H1 (cell line): ENCODE data around the gene GPR137. TPM values are rescaled to one million over a fixed set of nuclear protein-coding genes. Genes with fewer than 3 reads are reported as not detected.

Source experiments
- CTCF ChIA-PET: fragments of 300-600 bp; sonication (Branson Sonifier 250); formaldehyde crosslinking; loops from one replicate; lab custom pipeline; 2021; ENCODE audit not compliant: partially characterized antibody; lab: Charles Lee
- POLR2A ChIA-PET: fragments of 300-600 bp; sonication (Branson Sonifier 250); formaldehyde crosslinking; loops from one replicate; lab custom pipeline; 2021; ENCODE audit warnings: inconsistent platforms; ENCODE audit not compliant: partially characterized antibody; lab: Charles Lee
- DNase-seq, 2 experiments: peaks; one replicate each; pipeline versions ENCODE4 v3.0.0 to v3.0.0-alpha.2; 2010 to 2022; ENCODE audit warnings: low spot score in 2 of 2, low read depth in 1 of 2, mixed read lengths in 1 of 2
- FAIRE-seq: peaks from 2 replicates; lab custom pipeline; 2011; peaks lifted over from hg19 to GRCh38; lab: Jason Lieb, UNC
- H2AFZ ChIP-seq: 2 replicates; pipeline ENCODE4 v1.8.1; 2012; ENCODE audit warnings: low read length, inconsistent platforms
- H2AK5ac ChIP-seq: 2 replicates; pipeline ENCODE4 v1.6.1; 2013; ENCODE audit warnings: low read depth, low read length
- H2BK120ac ChIP-seq: replicated peaks from 2 replicates; pipeline ENCODE3; 2013; ENCODE audit warnings: low read depth, low read length, inconsistent platforms
- H2BK12ac ChIP-seq: 2 replicates; pipeline ENCODE4 v1.6.1; 2013; ENCODE audit warnings: low read depth, low read length
- H2BK15ac ChIP-seq: 2 replicates; pipeline ENCODE4 v1.6.1; 2013; ENCODE audit warnings: low read length
- H2BK20ac ChIP-seq: 2 replicates; pipeline ENCODE4 v1.6.1; 2013; ENCODE audit warnings: low read length
- H2BK5ac ChIP-seq: 2 replicates; pipeline ENCODE4 v1.6.1; 2013; ENCODE audit warnings: low read depth, low read length
- H3K14ac ChIP-seq: 2 replicates; pipeline ENCODE4 v1.6.1; 2013; ENCODE audit warnings: inconsistent platforms; ENCODE audit not compliant: insufficient read length
- H3K18ac ChIP-seq: 2 replicates; pipeline ENCODE4 v1.6.1; 2013; ENCODE audit warnings: low read length; ENCODE audit errors: extremely low read depth
- H3K23ac ChIP-seq: 2 replicates; pipeline ENCODE4 v1.6.1; 2013; ENCODE audit warnings: inconsistent platforms; ENCODE audit not compliant: insufficient read length
- H3K23me2 ChIP-seq: 2 replicates; pipeline ENCODE4 v1.6.1; 2013; ENCODE audit warnings: low read depth, low read length
- H3K27ac ChIP-seq: 2 replicates; pipeline ENCODE4 v1.6.1; 2011; ENCODE audit warnings: low read depth, low read length, inconsistent platforms
- H3K27me3 ChIP-seq, 4 experiments: replicated peaks in 1 of 4; 1 replicate in 1 of 4; 2 replicates in 3 of 4; pipeline versions ENCODE4 v1.6.1 to v1.8.1; 2011 to 2013; ENCODE audit warnings: low read length in 3 of 4, mild to moderate bottlenecking in 3 of 4, inconsistent platforms in 2 of 4, mixed read lengths in 2 of 4, moderate library complexity in 1 of 4; ENCODE audit not compliant: control insufficient read depth in 3 of 4, insufficient read depth in 3 of 4; ENCODE audit errors: extremely low read depth in 1 of 4
- H3K36me3 ChIP-seq, 4 experiments: 2 replicates each; pipeline versions ENCODE4 v1.6.1 to v1.8.1; 2011 to 2013; ENCODE audit warnings: mild to moderate bottlenecking in 4 of 4, low read length in 3 of 4, moderate library complexity in 2 of 4, control low read depth in 1 of 4, inconsistent platforms in 1 of 4; ENCODE audit not compliant: insufficient read depth in 4 of 4, control insufficient read depth in 2 of 4
- H3K4ac ChIP-seq: replicated peaks from 2 replicates; pipeline ENCODE3; 2013; ENCODE audit warnings: low read length, low read depth, mixed read lengths, inconsistent platforms; ENCODE audit not compliant: insufficient read length
- H3K4me1 ChIP-seq, 4 experiments: replicated peaks in 1 of 4; 1 replicate in 1 of 4; 2 replicates in 3 of 4; pipeline versions ENCODE4 v1.6.1 to v1.8.1; 2011 to 2013; ENCODE audit warnings: low read length in 3 of 4, inconsistent platforms in 2 of 4, mixed read lengths in 1 of 4; ENCODE audit not compliant: insufficient read depth in 4 of 4, control insufficient read depth in 3 of 4
- H3K4me2 ChIP-seq, 2 experiments: 2 replicates each; pipeline versions ENCODE4 v1.6.1 to v1.8.1; 2011 to 2013; ENCODE audit warnings: low read depth in 2 of 2, low read length in 2 of 2, control low read depth in 1 of 2, inconsistent platforms in 1 of 2, mild to moderate bottlenecking in 1 of 2; ENCODE audit not compliant: insufficient read depth in 1 of 2
- H3K4me3 ChIP-seq, 4 experiments: fragments of 200-600, 300-600 bp in 1 of 4; sonication (generic), shearing (Covaris generic), sonication (Bioruptor Twin) in 1 of 4; 2 replicates each; pipeline versions ENCODE4 v1.5.1 to v1.8.1; 2011 to 2016; ENCODE audit warnings: low read length in 4 of 4, low read depth in 3 of 4, control low read depth in 2 of 4, inconsistent platforms in 2 of 4, mild to moderate bottlenecking in 2 of 4, mixed read lengths in 1 of 4, moderate library complexity in 1 of 4; ENCODE audit not compliant: insufficient read depth in 2 of 4; ENCODE audit errors: extremely low read depth in 1 of 4
- H3K56ac ChIP-seq: replicated peaks from 2 replicates; pipeline ENCODE3; 2013; ENCODE audit warnings: low read depth, mild to moderate bottlenecking, mixed read lengths, low read length, inconsistent platforms; ENCODE audit not compliant: insufficient read length
- H3K79me1 ChIP-seq: 2 replicates; pipeline ENCODE4 v1.6.1; 2013; ENCODE audit warnings: low read depth, low read length, control low read depth
- H3K79me2 ChIP-seq, 2 experiments: 2 replicates each; pipeline versions ENCODE4 v1.6.1 to v1.8.1; 2012 to 2013; ENCODE audit warnings: low read length in 2 of 2, mild to moderate bottlenecking in 2 of 2, inconsistent platforms in 1 of 2; ENCODE audit not compliant: insufficient read depth in 2 of 2, control insufficient read depth in 1 of 2
- H3K9ac ChIP-seq, 4 experiments: replicated peaks in 1 of 4; 1 replicate in 1 of 4; 2 replicates in 3 of 4; pipeline versions ENCODE4 v1.6.1 to v1.8.1; 2011 to 2013; ENCODE audit warnings: low read depth in 3 of 4, low read length in 3 of 4, control low read depth in 2 of 4, mild to moderate bottlenecking in 2 of 4, moderate library complexity in 2 of 4, inconsistent platforms in 1 of 4; ENCODE audit errors: extremely low read depth in 1 of 4
- H3K9me3 ChIP-seq, 2 experiments: 2 replicates each; pipeline versions ENCODE4 v1.6.1 to v1.8.1; 2012 to 2013; ENCODE audit warnings: mild to moderate bottlenecking in 2 of 2, moderate library complexity in 2 of 2, control low read depth in 1 of 2, inconsistent platforms in 1 of 2, low read depth in 1 of 2, low read length in 1 of 2, mixed read lengths in 1 of 2; ENCODE audit not compliant: insufficient read depth in 2 of 2
- H4K20me1 ChIP-seq, 2 experiments: replicated peaks in 1 of 2; 2 replicates each; pipeline versions ENCODE3 to v1.8.1; 2011 to 2013; ENCODE audit warnings: inconsistent platforms in 2 of 2, low read length in 2 of 2, mild to moderate bottlenecking in 1 of 2; ENCODE audit not compliant: insufficient read depth in 2 of 2, control insufficient read depth in 1 of 2
- H4K5ac ChIP-seq: 2 replicates; pipeline ENCODE4 v1.6.1; 2013; ENCODE audit warnings: low read length, low read depth, mixed read lengths, inconsistent platforms; ENCODE audit not compliant: insufficient read length
- H4K8ac ChIP-seq: 2 replicates; pipeline ENCODE4 v1.8.0; 2013; ENCODE audit warnings: mild to moderate bottlenecking, moderate library complexity, low read length, inconsistent platforms; ENCODE audit not compliant: insufficient read depth; ENCODE audit errors: extremely low read depth
- H4K91ac ChIP-seq: replicated peaks from 2 replicates; pipeline ENCODE3; 2013; ENCODE audit warnings: low read length, mixed read lengths, inconsistent platforms; ENCODE audit not compliant: insufficient read length
- BACH1 ChIP-seq: IDR thresholded peaks from 2 replicates; pipeline ENCODE4 v1.6.1; 2012; ENCODE audit warnings: low read length, improper control_type of control experiment
- CBX5 ChIP-seq: fragments of 300-800, 300-1000 bp; sonication (generic); IDR thresholded peaks from 2 replicates; pipeline ENCODE4 v1.7.1; 2016; ENCODE audit warnings: antibody characterized with exemption, low read length, low read depth
- CBX8 ChIP-seq: fragments of 300-800, 300-1000 bp; sonication (generic); IDR thresholded peaks from 2 replicates; pipeline ENCODE4 v1.7.1; 2016; ENCODE audit warnings: low read depth, low read length, borderline replicate concordance
- CEBPB ChIP-seq: IDR thresholded peaks from 2 replicates; pipeline ENCODE4 v1.6.1; 2012; ENCODE audit warnings: low read depth, low read length
- CHD1 ChIP-seq: IDR thresholded peaks from 2 replicates; pipeline ENCODE4 v1.6.1; 2012; ENCODE audit warnings: low read depth, low read length, improper control_type of control experiment
- CTBP2 ChIP-seq: IDR thresholded peaks from 2 replicates; pipeline ENCODE4 v1.7.0; 2011; ENCODE audit warnings: borderline replicate concordance, mild to moderate bottlenecking, moderate library complexity, mixed read lengths, low read length; ENCODE audit not compliant: insufficient read depth, insufficient read length
- MAFK ChIP-seq: IDR thresholded peaks from 2 replicates; pipeline ENCODE4 v1.6.1; 2012; ENCODE audit warnings: low read depth, mild to moderate bottlenecking, improper control_type of control experiment, low read length
- SP2 ChIP-seq: IDR thresholded peaks from 2 replicates; pipeline ENCODE4 v1.6.1; 2012; ENCODE audit warnings: mild to moderate bottlenecking, low read length, inconsistent platforms
- SP4 ChIP-seq: IDR thresholded peaks from 2 replicates; pipeline ENCODE4 v1.6.1; 2012; ENCODE audit warnings: low read length, inconsistent platforms
- TCF12 ChIP-seq: IDR thresholded peaks from 2 replicates; pipeline ENCODE4 v1.6.1; 2011; ENCODE audit warnings: low read depth, mild to moderate bottlenecking, low read length
- ZNF274 ChIP-seq: IDR thresholded peaks from 2 replicates; pipeline ENCODE4 v1.7.0; 2012; ENCODE audit warnings: low read length, borderline replicate concordance; ENCODE audit errors: extremely low read depth
- WGBS, 2 experiments: shearing (Covaris generic) in 1 of 2; methylation state at CpG; one replicate each; pipeline versions ENCODE4 v1.1.6 to v1.1.7; 2013 to 2015; ENCODE audit warnings: low lambda C conversion rate in 2 of 2, mixed read lengths in 2 of 2, inconsistent platforms in 1 of 2, low coverage in 1 of 2, missing lambda C conversion rate in 1 of 2; ENCODE audit not compliant: insufficient replicate concordance in 2 of 2, insufficient coverage in 1 of 2, insufficient read length in 1 of 2; ENCODE audit errors: extremely low coverage in 1 of 2, missing lambda C conversion rate in 1 of 2; 5-methylcytosine and 5-hydroxymethylcytosine counted together
- polyA plus RNA-seq, 7 experiments: library from polyadenylated mRNA; depleted of rRNA in 3 of 7; stranded (reverse) in 5 of 7; unstranded in 2 of 7; fragments of >200 nt in 5 of 7; fragments of 200-250 nt in 2 of 7; gene quantifications; 1 replicate in 5 of 7; 2 replicates in 1 of 7; 4 replicates in 1 of 7; pipeline versions ENCODE4 v1.2.1 to v1.2.3, GENCODE V29; 2011 to 2013; ENCODE audit warnings: missing spikeins in 2 of 7, mixed read lengths in 2 of 7
- total RNA-seq: library from RNA; stranded (reverse); fragmentation: NEBNext Ultra II Directional; extraction: Animal tissue kit (Norgen Biotek cat#: 25700); gene quantifications from 2 replicates; pipeline ENCODE4 v1.2.1, GENCODE V29; 2021
- TF ChIP-seq, protein P1 (sequence below), 3 experiments: IDR thresholded peaks; 1 replicate in 2 of 3; 2 replicates in 1 of 3; pipeline versions ENCODE4 v1.5.1 to v1.6.1; 2011; ENCODE audit warnings: low read length in 3 of 3, mild to moderate bottlenecking in 3 of 3, inconsistent platforms in 2 of 3, low read depth in 1 of 3, moderate library complexity in 1 of 3; ENCODE audit not compliant: insufficient read depth in 1 of 3; ENCODE audit errors: control extremely low read depth in 1 of 3

GPR137 gene
- total and polyA plus RNA-seq, 2 of the 8 experiments (the other 6 are each of a cell fraction or from before 2014, with no cell fraction given): 36.2 to 37.8 TPM

DNA sequence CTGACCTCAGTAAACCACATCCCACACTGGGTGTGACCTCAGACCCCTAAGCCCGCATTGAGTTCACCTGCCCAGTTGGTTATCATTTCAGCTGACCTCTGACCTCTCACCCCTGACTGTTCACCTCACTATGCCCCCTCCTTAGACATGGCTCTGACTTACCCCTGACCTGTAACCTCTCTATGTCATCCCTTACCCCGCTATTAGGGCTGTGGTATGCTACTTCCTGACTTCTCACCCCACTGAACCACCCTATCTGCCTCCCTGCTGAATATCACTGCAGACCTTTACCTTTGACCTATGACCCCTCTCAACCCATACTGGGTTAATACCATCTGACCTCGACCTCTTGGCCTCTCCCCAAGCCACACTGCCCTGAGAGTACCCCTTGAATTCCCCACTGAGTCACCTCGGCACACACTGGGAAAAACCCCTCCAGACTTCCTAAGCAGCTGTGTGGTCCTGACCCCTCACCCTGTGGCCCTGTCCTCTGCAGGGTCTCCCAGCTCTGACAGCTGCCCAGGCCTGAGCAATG, 26.0 kb upstream of the GPR137 start:
- no peaks in the 10 kb centered on the region for H3K27me3 ChIP-seq
- H2BK12ac ChIP-seq: no peak overlapping the region
- H2BK120ac ChIP-seq: no peak overlapping the region
- no peak overlapping the region for H2BK5ac ChIP-seq
- H3K4me1 ChIP-seq: no peaks in the 10 kb centered on the region; a peak in 3 of 7 replicates
- H3K9ac ChIP-seq: no peak overlapping the region
- 90% methylated on average over 4 of the region's 4 CpGs; no CpG with 5 or more reads in 1 of the 2 experiments for WGBS, 2 experiments
- no peak overlapping the region for H3K56ac ChIP-seq
- no peak overlapping the region for H2BK15ac ChIP-seq
- H3K4me3 ChIP-seq: no peak overlapping the region
- H3K4ac ChIP-seq: no peak overlapping the region
- H3K18ac ChIP-seq: no peak overlapping the region
- no peaks in the 10 kb centered on the region for H3K9me3 ChIP-seq
- H3K23me2 ChIP-seq: no peaks in the 10 kb centered on the region
- H3K4me2 ChIP-seq: no peak overlapping the region
- H4K5ac ChIP-seq: no peak overlapping the region
- peaks cover 21 to 86% (median 43%) of the 10 kb centered on the region in 4 experiments for H3K36me3 ChIP-seq
- no peak overlapping the region for H4K8ac ChIP-seq
- DNase-seq (no peak), FAIRE-seq (no peak)
- ChIA-PET POLR2A (interaction anchor here (1.0 to 7.1 kb wide), 5 partner anchors 7 to 17 kb away, joined by 3 to 101 read pairs (median 4); partner anchors contain the start of gene PPP1R14B), CTCF (interaction anchor here (0.6 to 2.5 kb wide), 3 partner anchors 9 to 55 kb away, joined by 3 to 10 read pairs (median 4); partner anchors contain the start of gene PLCB3)
- H3K23ac ChIP-seq: no peak overlapping the region
- no peak overlapping the region for H2AFZ ChIP-seq
- no peak overlapping the region for H3K27ac ChIP-seq
- H3K79me2 ChIP-seq: no peaks in the 10 kb centered on the region
- peaks cover 8 to 24% of the 10 kb centered on the region in 2 experiments for H4K20me1 ChIP-seq
- H2BK20ac ChIP-seq: no peak overlapping the region
- no peak overlapping the region for H3K14ac ChIP-seq
- H3K79me1 ChIP-seq: no peaks in the 10 kb centered on the region
- no peak overlapping the region for H4K91ac ChIP-seq
- H2AK5ac ChIP-seq: no peak overlapping the region
- TF ChIP-seq TCF12 (no peak), BACH1 (no peak), CEBPB (no peak), CBX8 (no peak), ZNF274 (no peak), CHD1 (no peak), SP2 (no peak), MAFK (no peak), CBX5 (no peak), CTBP2 (no peak), SP4 (no peak)
- TF ChIP-seq, protein P1, sequence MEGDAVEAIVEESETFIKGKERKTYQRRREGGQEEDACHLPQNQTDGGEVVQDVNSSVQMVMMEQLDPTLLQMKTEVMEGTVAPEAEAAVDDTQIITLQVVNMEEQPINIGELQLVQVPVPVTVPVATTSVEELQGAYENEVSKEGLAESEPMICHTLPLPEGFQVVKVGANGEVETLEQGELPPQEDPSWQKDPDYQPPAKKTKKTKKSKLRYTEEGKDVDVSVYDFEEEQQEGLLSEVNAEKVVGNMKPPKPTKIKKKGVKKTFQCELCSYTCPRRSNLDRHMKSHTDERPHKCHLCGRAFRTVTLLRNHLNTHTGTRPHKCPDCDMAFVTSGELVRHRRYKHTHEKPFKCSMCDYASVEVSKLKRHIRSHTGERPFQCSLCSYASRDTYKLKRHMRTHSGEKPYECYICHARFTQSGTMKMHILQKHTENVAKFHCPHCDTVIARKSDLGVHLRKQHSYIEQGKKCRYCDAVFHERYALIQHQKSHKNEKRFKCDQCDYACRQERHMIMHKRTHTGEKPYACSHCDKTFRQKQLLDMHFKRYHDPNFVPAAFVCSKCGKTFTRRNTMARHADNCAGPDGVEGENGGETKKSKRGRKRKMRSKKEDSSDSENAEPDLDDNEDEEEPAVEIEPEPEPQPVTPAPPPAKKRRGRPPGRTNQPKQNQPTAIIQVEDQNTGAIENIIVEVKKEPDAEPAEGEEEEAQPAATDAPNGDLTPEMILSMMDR (IDR thresholded peaks at IDR 0.05; ENCODE audit: control extremely low read depth in 1 of 3, insufficient read depth in 1 of 3, low read depth in 1 of 3, low read length in 3 of 3): no peak
